Measurements from ENCODE around the gene ATF6B.

DNA sequence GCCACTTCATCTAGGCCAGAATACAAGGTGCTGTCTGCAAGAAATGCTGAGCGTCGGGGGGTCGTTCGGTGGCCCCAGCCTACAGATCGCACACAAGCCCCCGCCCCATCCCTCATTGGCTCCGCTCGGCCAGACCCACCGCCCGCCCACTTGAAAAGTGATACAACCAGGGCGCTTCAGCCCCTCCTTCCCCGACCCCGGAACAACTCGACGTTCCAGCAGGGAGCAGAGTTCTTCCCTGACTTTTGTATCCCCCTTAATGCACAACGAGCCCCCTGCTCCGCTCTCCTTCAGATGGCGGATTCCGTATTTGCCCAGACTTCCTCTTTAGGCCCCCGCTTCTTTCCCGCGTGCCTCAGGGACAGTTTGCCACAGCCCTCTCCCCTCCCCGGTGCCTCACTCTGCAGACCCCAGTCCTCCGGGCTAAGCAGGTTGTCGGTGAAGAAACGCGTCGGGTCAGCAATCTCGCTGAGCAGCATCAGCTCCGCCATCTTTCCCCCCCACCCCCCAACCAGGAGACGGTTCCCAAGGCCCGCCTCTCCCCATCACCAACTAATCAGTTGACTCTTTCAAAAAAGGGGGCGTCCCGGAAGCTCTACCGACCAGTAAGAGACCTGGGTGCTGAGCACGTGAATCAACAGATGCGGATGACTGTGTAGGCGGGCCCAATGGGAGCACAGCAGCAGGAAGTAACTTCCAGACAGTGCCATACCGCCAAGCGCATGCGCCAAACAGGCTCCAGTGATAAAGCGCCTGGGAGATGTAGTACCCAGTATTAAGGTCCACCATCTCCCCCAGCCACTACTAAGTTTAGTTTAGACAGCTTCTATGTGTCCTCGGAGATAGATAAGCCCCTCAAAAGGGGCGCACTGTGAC, at the start of gene ATF6B:
- TF ChIP-seq, protein P1, sequence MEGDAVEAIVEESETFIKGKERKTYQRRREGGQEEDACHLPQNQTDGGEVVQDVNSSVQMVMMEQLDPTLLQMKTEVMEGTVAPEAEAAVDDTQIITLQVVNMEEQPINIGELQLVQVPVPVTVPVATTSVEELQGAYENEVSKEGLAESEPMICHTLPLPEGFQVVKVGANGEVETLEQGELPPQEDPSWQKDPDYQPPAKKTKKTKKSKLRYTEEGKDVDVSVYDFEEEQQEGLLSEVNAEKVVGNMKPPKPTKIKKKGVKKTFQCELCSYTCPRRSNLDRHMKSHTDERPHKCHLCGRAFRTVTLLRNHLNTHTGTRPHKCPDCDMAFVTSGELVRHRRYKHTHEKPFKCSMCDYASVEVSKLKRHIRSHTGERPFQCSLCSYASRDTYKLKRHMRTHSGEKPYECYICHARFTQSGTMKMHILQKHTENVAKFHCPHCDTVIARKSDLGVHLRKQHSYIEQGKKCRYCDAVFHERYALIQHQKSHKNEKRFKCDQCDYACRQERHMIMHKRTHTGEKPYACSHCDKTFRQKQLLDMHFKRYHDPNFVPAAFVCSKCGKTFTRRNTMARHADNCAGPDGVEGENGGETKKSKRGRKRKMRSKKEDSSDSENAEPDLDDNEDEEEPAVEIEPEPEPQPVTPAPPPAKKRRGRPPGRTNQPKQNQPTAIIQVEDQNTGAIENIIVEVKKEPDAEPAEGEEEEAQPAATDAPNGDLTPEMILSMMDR (IDR thresholded peaks at IDR 0.05): no peak
- peak; percentile 37 for TF ChIP-seq POLR2A (IDR thresholded peaks at IDR 0.05)

Measured in right lobe of liver (tissue), 4 donors.